HL-60 (cell line): ENCODE results near the gene VOPP1.

Source experiments
- DNase-seq, 2 experiments: peaks; one replicate each; pipeline ENCODE4 v3.0.0-alpha.2; 2010 to 2020; ENCODE audit warnings: low read depth in 1 of 2, low spot score in 1 of 2
- H3K27ac ChIP-seq: fragments of 250-450 bp; sonication (Bioruptor Pico); replicated peaks from 2 replicates; pipeline ENCODE4 v1.5.1; 2020; ENCODE audit warnings: mild to moderate bottlenecking, moderate library complexity
- H3K27me3 ChIP-seq: fragments of 250-450 bp; sonication (Bioruptor Pico); 2 replicates; pipeline ENCODE4 v1.5.1; 2021; ENCODE audit warnings: mild to moderate bottlenecking, moderate library complexity; ENCODE audit not compliant: insufficient read depth, poor library complexity, severe bottlenecking
- H3K4me3 ChIP-seq: replicated peaks from 2 replicates; pipeline ENCODE4 v1.5.1; 2011; ENCODE audit warnings: mild to moderate bottlenecking, control low read depth, low read length; ENCODE audit not compliant: insufficient read depth
- GABPA ChIP-seq: IDR thresholded peaks from 2 replicates; pipeline ENCODE4 v1.6.1; 2012; ENCODE audit warnings: low read depth
- POLR2AphosphoS5 ChIP-seq: IDR thresholded peaks from 2 replicates; pipeline ENCODE4 v1.6.1; 2012; ENCODE audit warnings: low read depth
- SPI1 ChIP-seq: IDR thresholded peaks from 2 replicates; pipeline ENCODE4 v1.6.1; 2012; ENCODE audit warnings: low read depth, mild to moderate bottlenecking, borderline replicate concordance
- TF ChIP-seq, protein P1 (sequence below): IDR thresholded peaks from one replicate; pipeline ENCODE4 v1.5.1; 2011; ENCODE audit warnings: low read length, control low read depth, inconsistent platforms; ENCODE audit not compliant: insufficient read depth
- TF ChIP-seq, protein P2 (sequence below): IDR thresholded peaks from 2 replicates; pipeline ENCODE4 v1.6.1; 2012; ENCODE audit warnings: low read depth; ENCODE audit not compliant: insufficient replicate concordance

Gene VOPP1

DNA sequence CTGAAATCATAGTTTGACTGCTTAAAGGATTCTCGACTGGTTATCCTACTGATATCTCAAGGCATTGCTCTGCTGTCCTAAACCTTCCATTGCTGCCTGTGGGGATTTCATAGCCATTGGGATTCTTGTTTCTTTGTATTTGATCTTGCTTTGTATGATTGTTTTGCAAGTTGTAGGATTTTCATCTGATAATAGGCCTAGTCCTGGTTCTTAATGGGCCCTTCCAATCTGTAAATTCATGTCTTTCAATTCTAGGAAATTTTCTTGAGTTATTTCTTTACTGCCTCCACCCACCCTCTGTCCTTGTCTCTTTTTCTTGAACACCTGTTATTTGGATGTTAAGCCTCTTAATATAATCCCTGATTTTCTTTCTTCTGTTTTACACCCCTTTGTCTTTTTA lies 134.9 kb downstream of the VOPP1 start:
- no peaks in the 10 kb centered on the region for H3K27me3 ChIP-seq
- TF ChIP-seq POLR2AphosphoS5: no peak
- TF ChIP-seq, protein P1, sequence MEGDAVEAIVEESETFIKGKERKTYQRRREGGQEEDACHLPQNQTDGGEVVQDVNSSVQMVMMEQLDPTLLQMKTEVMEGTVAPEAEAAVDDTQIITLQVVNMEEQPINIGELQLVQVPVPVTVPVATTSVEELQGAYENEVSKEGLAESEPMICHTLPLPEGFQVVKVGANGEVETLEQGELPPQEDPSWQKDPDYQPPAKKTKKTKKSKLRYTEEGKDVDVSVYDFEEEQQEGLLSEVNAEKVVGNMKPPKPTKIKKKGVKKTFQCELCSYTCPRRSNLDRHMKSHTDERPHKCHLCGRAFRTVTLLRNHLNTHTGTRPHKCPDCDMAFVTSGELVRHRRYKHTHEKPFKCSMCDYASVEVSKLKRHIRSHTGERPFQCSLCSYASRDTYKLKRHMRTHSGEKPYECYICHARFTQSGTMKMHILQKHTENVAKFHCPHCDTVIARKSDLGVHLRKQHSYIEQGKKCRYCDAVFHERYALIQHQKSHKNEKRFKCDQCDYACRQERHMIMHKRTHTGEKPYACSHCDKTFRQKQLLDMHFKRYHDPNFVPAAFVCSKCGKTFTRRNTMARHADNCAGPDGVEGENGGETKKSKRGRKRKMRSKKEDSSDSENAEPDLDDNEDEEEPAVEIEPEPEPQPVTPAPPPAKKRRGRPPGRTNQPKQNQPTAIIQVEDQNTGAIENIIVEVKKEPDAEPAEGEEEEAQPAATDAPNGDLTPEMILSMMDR: no peak
- TF ChIP-seq SPI1: no peak
- no peak for TF ChIP-seq GABPA
- TF ChIP-seq, protein P2, sequence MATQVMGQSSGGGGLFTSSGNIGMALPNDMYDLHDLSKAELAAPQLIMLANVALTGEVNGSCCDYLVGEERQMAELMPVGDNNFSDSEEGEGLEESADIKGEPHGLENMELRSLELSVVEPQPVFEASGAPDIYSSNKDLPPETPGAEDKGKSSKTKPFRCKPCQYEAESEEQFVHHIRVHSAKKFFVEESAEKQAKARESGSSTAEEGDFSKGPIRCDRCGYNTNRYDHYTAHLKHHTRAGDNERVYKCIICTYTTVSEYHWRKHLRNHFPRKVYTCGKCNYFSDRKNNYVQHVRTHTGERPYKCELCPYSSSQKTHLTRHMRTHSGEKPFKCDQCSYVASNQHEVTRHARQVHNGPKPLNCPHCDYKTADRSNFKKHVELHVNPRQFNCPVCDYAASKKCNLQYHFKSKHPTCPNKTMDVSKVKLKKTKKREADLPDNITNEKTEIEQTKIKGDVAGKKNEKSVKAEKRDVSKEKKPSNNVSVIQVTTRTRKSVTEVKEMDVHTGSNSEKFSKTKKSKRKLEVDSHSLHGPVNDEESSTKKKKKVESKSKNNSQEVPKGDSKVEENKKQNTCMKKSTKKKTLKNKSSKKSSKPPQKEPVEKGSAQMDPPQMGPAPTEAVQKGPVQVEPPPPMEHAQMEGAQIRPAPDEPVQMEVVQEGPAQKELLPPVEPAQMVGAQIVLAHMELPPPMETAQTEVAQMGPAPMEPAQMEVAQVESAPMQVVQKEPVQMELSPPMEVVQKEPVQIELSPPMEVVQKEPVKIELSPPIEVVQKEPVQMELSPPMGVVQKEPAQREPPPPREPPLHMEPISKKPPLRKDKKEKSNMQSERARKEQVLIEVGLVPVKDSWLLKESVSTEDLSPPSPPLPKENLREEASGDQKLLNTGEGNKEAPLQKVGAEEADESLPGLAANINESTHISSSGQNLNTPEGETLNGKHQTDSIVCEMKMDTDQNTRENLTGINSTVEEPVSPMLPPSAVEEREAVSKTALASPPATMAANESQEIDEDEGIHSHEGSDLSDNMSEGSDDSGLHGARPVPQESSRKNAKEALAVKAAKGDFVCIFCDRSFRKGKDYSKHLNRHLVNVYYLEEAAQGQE: no peak
- DNase-seq: no peak
- H3K27ac ChIP-seq: no peak overlapping the region
- no peak overlapping the region for H3K4me3 ChIP-seq

DNA sequence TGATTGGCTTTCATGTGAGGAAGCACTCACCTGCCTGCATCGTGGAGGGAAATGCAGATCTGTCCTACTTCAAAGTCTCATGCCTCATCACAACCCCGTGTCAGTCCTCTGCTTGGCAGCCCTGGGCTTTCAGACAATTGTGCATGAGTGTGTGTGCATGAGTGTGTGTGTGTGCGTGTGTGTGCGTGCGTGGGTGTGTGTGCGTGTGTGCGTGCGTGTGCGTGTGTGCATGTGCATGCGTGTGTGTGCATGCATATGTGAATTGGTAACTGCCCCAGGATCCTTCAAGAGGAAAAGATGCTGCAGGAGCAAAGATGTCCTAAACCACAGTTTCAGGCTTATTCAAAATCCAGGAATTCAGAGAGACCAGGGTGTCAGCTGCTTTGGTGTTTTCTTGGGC lies 135.8 kb downstream of the VOPP1 start:
- no peak overlapping the region for H3K27ac ChIP-seq
- H3K27me3 ChIP-seq: no peaks in the 10 kb centered on the region
- DNase-seq: no peak
- TF ChIP-seq GABPA (no peak), SPI1 (no peak), POLR2AphosphoS5 (no peak)
- TF ChIP-seq, protein P1: no peak
- TF ChIP-seq, protein P2: no peak
- no peak overlapping the region for H3K4me3 ChIP-seq

DNA sequence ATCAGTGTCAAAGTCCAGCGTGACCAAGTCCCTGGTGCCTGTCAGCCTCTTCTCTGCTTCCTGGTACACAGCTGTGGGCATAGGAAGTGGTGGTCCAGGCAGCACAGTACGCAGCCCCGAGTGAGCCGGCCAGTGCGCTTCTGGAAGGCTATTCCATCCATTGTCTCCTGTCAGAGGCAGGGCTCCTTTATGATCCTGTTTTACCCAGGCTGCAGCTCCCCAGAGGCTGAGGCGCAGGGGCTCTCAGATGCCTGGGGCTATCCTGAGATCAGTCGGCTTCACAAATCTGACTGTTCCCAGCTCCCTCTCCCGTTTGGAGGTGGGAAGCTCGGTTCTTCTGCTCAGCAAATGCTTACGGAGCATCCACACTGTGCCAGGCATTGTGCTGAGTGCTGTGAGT lies 136.8 kb downstream of the VOPP1 start:
- DNase-seq: no peak
- H3K4me3 ChIP-seq: no peak overlapping the region
- TF ChIP-seq, protein P2: no peak
- TF ChIP-seq SPI1: no peak
- TF ChIP-seq GABPA: no peak
- no peak for TF ChIP-seq POLR2AphosphoS5
- TF ChIP-seq, protein P1: no peak
- no peak overlapping the region for H3K27ac ChIP-seq
- H3K27me3 ChIP-seq: no peaks in the 10 kb centered on the region
